Measurements from ENCODE around the gene C1QB.

C1QB gene

GRCh38 chr1:22637907-22638445 lies 15.1 kb upstream of the C1QB start:
- no peak overlapping the region for H3K4me3 ChIP-seq (ENCODE audit: control insufficient read depth, low read depth, low read length)
- no peak for DNase-seq (ENCODE audit: low read depth)
- no peak for TF ChIP-seq CTCF (IDR thresholded peaks at IDR 0.05; ENCODE audit: control insufficient read depth, insufficient read depth, low read depth, low read length, missing control alignments)

GRCh38 chr1:22638476-22639234 lies 14.4 kb upstream of the C1QB start:
- no peak for DNase-seq (ENCODE audit: low read depth)
- no peak for TF ChIP-seq CTCF (IDR thresholded peaks at IDR 0.05; ENCODE audit: control insufficient read depth, insufficient read depth, low read depth, low read length, missing control alignments)
- H3K4me3 ChIP-seq (ENCODE audit: control insufficient read depth, low read depth, low read length): no peak overlapping the region

GRCh38 chr1:22639286-22639685 lies 13.8 kb upstream of the C1QB start:
- TF ChIP-seq CTCF (IDR thresholded peaks at IDR 0.05; ENCODE audit: control insufficient read depth, insufficient read depth, low read depth, low read length, missing control alignments): no peak
- H3K4me3 ChIP-seq (ENCODE audit: control insufficient read depth, low read depth, low read length): no peak overlapping the region
- peak; percentile 2 for DNase-seq (ENCODE audit: low read depth)

- no peak for TF ChIP-seq CTCF (IDR thresholded peaks at IDR 0.05; ENCODE audit: control insufficient read depth, insufficient read depth, low read depth, low read length, missing control alignments)
- H3K4me3 ChIP-seq (ENCODE audit: control insufficient read depth, low read depth, low read length): no peak overlapping the region
- no peak for DNase-seq (ENCODE audit: low read depth)
Measured at GRCh38 chr1:22641247-22641646, 11.8 kb upstream of the C1QB start.

GRCh38 chr1:22641906-22642636 lies 11.0 kb upstream of the C1QB start:
- peak; percentile 94 for TF ChIP-seq CTCF (IDR thresholded peaks at IDR 0.05; ENCODE audit: control insufficient read depth, insufficient read depth, low read depth, low read length, missing control alignments)
- DNase-seq (ENCODE audit: low read depth): no peak
- H3K4me3 ChIP-seq (ENCODE audit: control insufficient read depth, low read depth, low read length): no peak overlapping the region

GRCh38 chr1:22643381-22643780 lies 9.7 kb upstream of the C1QB start, which contains the start of gene C1QC:
Gene C1QC (plus strand): TSS chr1:22643633. CDS start chr1:22644024, 391 bp downstream.
- DNase-seq (ENCODE audit: low read depth): no peak
- peak; percentile 1 for TF ChIP-seq CTCF (IDR thresholded peaks at IDR 0.05; ENCODE audit: control insufficient read depth, insufficient read depth, low read depth, low read length, missing control alignments)

More at GRCh38 chr1:22643381-22643780, 9.7 kb upstream of the C1QB start, which contains the start of gene C1QC:
- H3K4me3 ChIP-seq (ENCODE audit: control insufficient read depth, low read depth, low read length): no peak within 1 kb of the TSS
